ENCODE measurements around the gene PDPK1.
"Not testable (repeated sequence)": the region's sequence is repeated elsewhere in the genome, so short reads cannot be mapped to it uniquely, and the experiment has no call there.

DNA sequence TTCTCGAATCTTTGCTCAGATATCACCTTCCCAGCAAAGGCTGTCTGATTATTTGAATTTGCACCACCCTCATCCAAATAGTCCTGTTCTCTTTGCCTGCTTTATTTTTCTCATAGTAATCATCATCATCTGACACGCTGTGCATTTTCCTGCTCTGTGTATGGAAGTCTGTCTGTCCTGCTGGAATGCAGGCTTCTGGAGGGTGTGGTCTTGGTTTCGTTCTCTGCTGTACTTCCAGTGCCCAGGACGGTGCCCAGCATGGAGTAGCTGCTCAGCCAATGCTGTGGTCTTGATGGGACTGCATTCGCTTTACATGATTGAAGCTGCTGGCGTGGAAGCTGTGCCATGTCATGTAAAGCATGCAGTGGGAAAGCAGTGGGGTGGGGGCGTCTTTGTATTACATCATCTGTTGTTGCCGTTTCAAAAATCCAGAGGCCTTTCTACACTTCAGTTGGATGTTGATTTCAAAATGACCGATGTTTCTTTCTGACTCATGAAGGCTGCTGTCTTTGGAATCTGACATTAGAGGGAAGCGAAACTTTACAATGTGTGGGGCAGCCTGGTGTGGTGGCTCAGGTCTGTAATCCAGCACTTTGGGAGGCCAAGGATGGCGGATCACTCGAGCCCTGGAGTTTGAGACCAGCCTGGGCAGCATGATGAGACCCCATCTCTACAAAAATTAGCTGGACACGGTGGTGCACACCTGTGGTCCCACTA lies 17.0 kb downstream of the PDPK1 start:
- TF ChIP-seq CTCF (optimal IDR thresholded peaks at IDR 0.05 in 1 of 3, IDR thresholded peaks at IDR 0.05 in 1 of 3, conservative IDR thresholded peaks at IDR 0.05 in 1 of 3; ENCODE audit: extremely low read depth in 1 of 3, insufficient read depth in 2 of 3, low read length in 3 of 3); EZH2 (IDR thresholded peaks at IDR 0.05; ENCODE audit: low read length): not testable (repeated sequence)
